HG02623 (cell line): ENCODE data around the gene CASKIN2.
"Not testable (repeated sequence)": the region's sequence is repeated elsewhere in the genome, so short reads cannot be mapped to it uniquely, and the experiment has no call there.

Experiments
- ATAC-seq: cut with Tn5 transposase; IDR thresholded peaks from one replicate; pipeline ENCODE4 v1.9.1; 2021; ENCODE audit warnings: moderate library complexity; ENCODE audit not compliant: unreplicated experiment

CASKIN2 gene

DNA sequence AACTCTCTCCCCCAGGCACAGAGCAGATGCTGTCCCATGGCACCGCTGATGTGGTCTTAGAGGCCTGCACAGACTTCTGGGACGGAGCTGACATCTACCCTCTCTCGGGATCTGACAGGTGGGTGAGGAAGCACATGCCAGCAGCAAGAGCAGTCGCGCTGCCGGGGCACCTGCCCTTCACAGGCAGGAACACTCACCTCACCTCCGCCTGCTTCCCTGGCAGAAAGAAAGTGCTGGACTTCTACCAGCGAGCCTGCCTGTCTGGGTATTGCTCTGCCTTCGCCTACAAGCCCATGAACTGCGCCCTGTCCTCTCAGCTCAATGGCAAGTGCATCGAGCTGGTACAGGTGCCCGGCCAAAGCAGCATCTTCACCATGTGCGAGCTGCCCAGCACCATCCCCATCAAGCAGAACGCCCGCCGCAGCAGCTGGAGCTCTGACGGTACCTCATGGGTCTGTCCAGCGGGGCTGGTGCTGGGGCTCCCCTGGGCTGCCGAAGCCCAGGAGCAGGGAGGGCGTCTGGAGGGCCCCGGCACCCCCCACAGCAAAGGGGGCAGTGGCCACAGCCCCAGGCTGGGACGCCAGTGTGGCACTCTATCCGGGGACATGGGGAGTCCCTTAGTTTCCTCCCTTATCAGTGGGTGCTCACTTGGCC is 21.7 kb downstream of the CASKIN2 start:
- ATAC-seq = no peak

GRCh38 chr17:75492555-75493168 is 22.7 kb downstream of the CASKIN2 start:
- no peak for ATAC-seq

DNA sequence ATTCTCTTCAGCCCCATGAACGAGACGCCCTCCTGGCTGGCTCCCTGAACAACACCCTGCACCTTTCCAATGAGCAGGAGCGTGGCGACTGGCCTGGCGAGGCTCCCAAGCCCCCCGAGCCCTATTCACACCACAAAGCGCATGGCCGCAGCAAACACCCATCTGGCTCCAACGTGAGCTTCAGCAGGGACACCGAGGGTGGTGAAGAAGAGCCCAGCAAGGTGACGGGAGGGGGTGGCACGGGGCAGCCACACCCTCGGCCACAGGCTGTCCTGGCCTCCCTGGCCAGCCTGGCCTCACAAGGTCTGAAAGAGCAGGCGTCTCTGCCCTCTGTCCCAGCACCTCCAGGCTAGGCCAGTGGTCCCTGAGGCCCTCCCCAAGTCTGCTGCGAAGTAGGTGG is 23.7 kb downstream of the CASKIN2 start:
- no peak for ATAC-seq

GRCh38 chr17:75490953-75491649 is 24.2 kb downstream of the CASKIN2 start:
- no peak for ATAC-seq

DNA sequence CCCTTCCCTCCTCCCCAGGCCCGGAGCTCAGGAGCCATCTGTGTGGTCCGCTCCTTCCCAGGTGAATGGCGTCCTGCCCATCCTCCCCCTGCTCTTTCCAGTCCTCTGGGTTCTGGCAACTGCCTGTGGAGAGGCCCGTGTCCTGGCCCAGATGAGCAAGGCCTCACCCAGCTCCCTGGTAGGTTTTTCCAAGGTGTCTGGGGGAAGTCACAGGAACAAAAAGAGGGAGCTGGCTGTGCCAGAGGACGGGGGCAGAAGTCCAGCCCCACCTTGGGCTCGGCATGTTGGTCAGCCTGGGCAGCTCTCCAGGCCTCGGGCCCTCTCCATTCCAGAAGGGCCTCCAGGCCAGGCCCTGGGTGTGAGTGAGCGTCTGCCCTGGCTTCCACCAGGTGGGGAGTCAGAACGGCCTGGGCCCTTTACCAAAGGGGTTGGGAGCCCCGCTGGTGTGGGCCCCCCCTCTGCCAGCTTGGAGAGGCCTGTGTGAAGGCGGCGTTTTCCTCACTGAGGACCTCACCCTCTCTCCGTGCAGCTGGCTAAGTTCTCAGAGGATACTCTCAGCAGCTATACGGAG is 25.1 kb downstream of the CASKIN2 start:
- ATAC-seq = no peak

GRCh38 chr17:75489511-75489955 is 25.8 kb downstream of the CASKIN2 start:
- ATAC-seq = no peak

DNA sequence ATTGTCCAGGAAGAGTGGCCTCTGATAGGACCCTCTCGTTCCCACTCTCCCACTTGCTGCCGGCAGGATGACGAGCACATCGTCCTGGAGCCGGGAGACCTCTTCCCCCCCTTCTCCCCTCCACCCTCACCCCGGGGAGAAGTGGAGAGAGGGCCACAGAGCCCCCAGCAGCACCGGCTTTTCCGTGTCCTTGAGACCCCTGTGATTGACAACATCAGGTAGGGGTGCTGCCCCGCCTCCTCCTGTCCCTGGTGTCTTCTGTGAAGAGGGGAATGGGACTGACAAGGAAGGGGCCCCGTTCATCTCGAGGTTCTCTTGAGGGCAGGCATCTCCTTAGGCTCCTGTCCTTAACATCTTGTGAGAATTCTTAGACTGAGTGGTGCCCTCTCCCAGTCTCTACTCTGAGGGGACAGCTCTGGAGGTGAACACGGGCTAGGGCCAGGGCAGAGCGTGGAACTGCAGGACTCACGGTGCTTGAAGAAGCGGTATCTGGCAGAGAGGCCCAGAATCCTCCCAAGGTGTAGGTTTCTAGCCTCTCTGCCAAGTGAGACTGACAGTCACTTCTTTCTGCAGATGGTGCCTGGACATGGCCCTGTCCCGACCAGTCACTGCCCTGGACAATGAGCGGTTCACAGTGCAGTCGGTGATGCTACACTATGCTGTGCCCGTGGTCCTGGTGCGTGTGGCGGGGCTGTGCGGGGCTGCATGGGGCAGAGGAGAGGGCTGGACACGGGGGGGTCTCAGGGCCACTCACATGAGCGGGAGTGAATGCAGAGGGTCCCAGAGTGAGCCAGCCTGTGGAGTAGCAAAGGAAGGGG is 26.4 kb downstream of the CASKIN2 start:
- no peak for ATAC-seq

- no peak for ATAC-seq
These were observed 27.8 kb downstream of the CASKIN2 start for GRCh38 chr17:75487351-75488070.

DNA sequence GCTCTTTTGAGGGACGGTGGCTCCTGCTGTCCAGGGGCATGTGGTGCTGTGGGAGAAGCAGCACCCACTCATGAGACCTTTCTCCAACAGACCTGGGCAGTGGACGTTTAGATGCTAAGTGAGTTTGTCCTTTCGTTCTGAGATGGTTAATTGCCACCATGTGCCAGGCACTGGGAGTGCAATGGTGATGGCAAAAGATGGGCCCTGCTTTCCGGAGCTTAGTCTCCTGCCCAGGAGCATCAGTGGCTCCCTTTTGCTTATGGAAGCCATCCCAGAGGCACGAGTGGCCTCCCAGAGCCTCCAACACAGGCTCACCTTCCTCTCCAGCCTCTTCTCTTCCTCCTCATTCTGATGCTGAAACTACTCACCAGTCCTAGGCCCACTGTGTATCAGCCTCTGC is 28.4 kb downstream of the CASKIN2 start:
- ATAC-seq = no peak

GRCh38 chr17:75486151-75486550 is 29.2 kb downstream of the CASKIN2 start:
- ATAC-seq = no peak

GRCh38 chr17:75485688-75486087 is 29.6 kb downstream of the CASKIN2 start:
- no peak for ATAC-seq

DNA sequence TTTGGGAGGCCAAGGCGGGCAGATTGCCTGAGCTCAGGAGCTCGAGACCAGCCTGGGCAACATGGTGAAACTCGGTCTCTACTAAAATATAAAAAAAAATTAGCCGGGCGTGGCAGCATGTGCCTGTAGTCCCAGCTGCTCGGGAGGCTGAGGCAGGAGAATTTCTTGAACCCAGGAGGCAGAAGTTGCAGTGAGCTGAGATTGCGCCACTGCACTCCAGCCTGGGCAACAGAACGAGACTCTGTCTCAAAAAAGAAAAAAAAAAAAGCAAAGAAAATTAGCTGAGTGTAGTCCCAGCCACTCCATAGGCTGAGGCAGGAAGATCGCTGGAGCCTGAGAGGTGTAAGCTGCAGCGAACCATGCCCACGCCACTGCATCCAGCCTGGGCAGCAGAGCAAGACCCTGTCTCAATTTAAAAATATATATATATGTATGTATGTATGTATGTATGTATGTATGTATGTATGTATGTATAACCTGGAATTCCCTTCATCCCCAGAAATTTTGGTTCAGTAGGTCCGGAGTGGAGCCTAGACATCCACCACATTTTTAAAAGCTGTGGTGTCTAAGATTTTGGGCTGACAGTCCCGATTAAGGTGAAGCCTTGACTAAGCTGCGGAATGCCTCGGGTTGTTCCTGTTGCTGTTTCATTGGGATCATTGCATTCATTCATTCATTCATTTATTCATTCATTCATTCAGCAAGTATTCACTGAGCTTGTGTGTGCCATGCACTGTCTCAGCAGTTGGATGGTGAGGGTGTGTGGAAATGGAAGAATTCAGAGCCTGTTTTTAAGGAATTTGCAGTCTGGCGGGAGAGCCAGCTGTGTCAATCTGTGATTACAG is 33.0 kb downstream of the CASKIN2 start:
- no peak for ATAC-seq

DNA sequence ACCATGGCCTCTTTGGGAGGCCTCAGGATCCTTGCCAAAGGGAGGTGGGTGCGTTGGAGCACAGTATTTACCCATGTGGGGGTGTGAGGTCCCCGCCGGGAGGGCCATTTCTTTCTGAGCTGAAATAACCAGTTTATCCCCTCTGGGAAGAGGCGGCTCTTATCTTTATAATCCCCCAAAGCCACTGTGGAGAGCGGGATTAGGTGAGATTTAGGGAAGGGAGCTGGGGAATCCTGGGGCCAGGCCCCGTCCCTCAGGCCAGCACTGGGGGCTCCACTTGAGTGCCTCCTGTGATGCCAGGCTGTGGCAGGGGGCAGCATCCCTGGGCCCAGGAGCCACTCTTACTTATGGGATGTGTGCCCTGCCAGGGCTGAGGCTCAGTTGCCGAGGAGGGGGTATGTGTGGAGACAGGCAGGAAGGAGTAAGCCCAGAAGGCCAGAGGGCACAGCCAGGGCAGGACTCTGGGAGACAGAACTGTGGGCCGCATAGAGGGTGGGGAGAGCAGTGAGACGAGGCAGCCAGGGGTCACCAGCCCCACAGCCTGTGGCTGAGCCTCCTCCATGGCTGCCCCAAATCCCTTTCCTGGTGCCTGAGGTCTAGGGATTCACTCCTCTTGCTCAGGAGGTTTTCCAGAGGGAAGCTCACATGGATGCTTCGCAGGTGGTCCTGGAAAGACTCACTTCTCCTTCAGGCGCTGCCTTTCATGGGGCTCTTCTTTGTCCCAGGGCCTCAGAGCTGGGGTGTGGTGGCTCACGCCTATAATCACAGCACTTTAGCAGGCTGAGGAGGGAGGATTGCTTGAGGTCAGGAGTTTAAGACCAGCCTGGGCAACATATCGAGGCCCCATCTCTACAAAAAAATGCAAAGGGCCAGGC is 33.9 kb downstream of the CASKIN2 start:
- ATAC-seq = no peak

GRCh38 chr17:75480281-75480680 is 35.1 kb downstream of the CASKIN2 start:
- ATAC-seq = no peak

GRCh38 chr17:75478508-75478907 is 36.8 kb downstream of the CASKIN2 start:
- ATAC-seq = no peak

DNA sequence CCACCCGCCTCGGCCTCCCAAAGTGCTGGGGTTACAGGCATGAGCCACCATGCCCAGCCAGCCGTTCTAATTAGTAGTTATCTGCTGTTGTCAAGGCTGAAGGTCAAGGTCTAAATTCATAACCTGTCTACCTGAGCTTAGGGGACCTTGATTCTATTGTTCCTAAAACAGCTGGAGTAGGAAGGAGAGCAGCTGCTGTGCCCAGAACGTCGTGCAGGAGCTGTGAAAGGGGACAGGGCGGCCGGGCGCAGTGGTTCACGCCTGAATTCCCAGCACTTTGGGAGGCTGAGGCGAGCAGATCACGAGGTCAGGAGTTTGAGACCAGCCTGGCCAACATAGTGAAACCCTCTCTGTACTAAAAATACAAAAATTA is 37.9 kb downstream of the CASKIN2 start:
- ATAC-seq = not testable (repeated sequence)

DNA sequence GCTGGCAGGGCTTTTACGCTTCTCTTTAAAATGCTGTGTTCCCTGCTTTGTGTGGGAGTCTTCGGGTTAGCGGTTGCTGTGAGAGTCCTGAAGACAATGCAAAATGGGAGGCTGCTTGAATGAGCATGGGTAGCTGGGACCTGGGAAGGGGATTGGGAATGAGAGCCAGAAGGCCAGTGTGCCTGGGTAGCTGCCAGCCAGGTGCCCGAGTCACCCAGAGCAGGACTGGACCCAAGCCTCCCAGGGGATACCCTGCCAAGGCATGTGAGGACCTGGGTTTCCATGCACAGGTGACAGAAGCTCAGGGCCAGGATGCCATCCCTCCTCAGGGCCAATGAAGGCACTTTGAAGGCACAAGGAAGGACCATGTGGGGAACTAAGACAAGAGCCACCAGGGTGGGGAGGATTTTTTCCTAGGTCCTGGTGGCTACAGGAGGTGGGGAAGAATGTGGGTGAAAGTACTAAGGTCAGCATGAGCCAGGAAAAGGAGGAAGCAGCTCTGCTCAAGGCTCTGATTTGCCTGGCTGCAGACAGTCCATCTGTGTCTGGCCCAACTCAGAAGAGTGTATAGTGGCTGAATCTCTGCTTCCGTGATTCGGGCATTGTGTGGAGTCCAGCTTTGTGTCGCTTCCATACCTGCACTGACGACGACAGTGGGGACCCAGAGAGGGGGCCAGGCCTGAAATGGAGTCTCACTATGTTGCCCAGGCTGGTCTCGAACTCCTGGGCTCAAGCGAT is 38.4 kb downstream of the CASKIN2 start:
- no peak for ATAC-seq

DNA sequence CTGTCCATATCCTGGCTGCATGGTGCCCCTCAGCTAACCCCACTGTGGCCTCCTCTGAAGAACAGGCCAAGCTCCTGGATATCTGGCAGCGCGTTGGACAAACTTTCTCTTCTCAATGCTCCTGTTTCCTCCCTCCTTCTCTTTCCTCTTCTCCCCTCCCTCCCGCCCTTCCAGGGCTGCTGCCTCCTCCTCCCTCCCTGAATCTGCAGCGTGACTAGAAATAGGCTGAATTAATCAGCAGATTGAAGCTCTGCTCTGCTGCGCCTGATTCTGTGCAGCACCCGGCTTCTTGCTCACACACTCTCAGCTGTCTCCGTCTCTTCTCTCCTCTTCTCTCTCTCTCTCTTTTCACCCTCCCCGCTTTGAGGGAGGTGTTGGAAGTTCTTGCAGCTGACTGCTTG is 39.1 kb downstream of the CASKIN2 start:
- no peak for ATAC-seq
